ENCODE data around the gene KCTD2. TPM values are rescaled to one million over a fixed set of nuclear protein-coding genes. Genes with fewer than 3 reads are reported as not detected.

The KCTD2 gene
- polyA plus RNA-seq, 3 donors: 32.4 to 33.9 (median 33.3) TPM

Other genes starting within 250 kb of the KCTD2 start
- under 1 TPM; 0.10 to 0.14 (median 0.13) TPM for gene GRIN2C, start 187.3 kb upstream of the KCTD2 start, polyA plus RNA-seq (ENCODE audit: insufficient read length in 3 of 3)
- gene FDXR, start 174.2 kb upstream of the KCTD2 start, polyA plus RNA-seq (ENCODE audit: insufficient read length in 3 of 3): 1 to 10 TPM; 5.9 to 7.2 (median 6.6) TPM
- under 1 TPM; 0.15 to 0.33 (median 0.29) TPM for gene FADS6, start 153.6 kb upstream of the KCTD2 start, polyA plus RNA-seq (ENCODE audit: insufficient read length in 3 of 3)
- gene USH1G, start 124.0 kb upstream of the KCTD2 start, polyA plus RNA-seq (ENCODE audit: insufficient read length in 3 of 3): under 1 TPM; 0.65 to 0.78 (median 0.67) TPM
- gene OTOP2, start 123.0 kb upstream of the KCTD2 start, polyA plus RNA-seq (ENCODE audit: insufficient read length in 3 of 3): not detected
- gene OTOP3, start 111.3 kb upstream of the KCTD2 start, polyA plus RNA-seq (ENCODE audit: insufficient read length in 3 of 3): not detected
- gene HID1, start 74.5 kb upstream of the KCTD2 start, polyA plus RNA-seq (ENCODE audit: insufficient read length in 3 of 3): 10 to 100 TPM; 10.4 to 13.1 (median 10.7) TPM
- 1 to 10 TPM; 7.3 to 8.6 (median 7.7) TPM for gene CDR2L, start 59.6 kb upstream of the KCTD2 start, polyA plus RNA-seq (ENCODE audit: insufficient read length in 3 of 3)
- 10 to 100 TPM; 24.1 to 28.1 (median 27.5) TPM for gene MRPL58, start 34.6 kb upstream of the KCTD2 start, polyA plus RNA-seq (ENCODE audit: insufficient read length in 3 of 3)
- 100 to 1,000 TPM; 344 to 358 (median 352) TPM for gene ATP5PD, start 256 bp upstream of the KCTD2 start, polyA plus RNA-seq (ENCODE audit: insufficient read length in 3 of 3)
- 10 to 100 TPM; 21.1 to 24.8 (median 23.6) TPM for gene SLC16A5, start 40.7 kb downstream of the KCTD2 start, polyA plus RNA-seq (ENCODE audit: insufficient read length in 3 of 3)
- gene ARMC7, start 62.7 kb downstream of the KCTD2 start, polyA plus RNA-seq (ENCODE audit: insufficient read length in 3 of 3): 10 to 100 TPM; 15.4 to 18.8 (median 16.3) TPM
- 10 to 100 TPM; 43.8 to 51.4 (median 47.2) TPM for gene NT5C, start 84.5 kb downstream of the KCTD2 start, polyA plus RNA-seq (ENCODE audit: insufficient read length in 3 of 3)
- gene JPT1, start 107.3 kb downstream of the KCTD2 start, polyA plus RNA-seq (ENCODE audit: insufficient read length in 3 of 3): 10 to 100 TPM; 79.8 to 83.9 (median 83.4) TPM
- gene SUMO2, start 135.7 kb downstream of the KCTD2 start, polyA plus RNA-seq (ENCODE audit: insufficient read length in 3 of 3): 100 to 1,000 TPM; 708 to 791 (median 788) TPM
- gene NUP85, start 158.5 kb downstream of the KCTD2 start, polyA plus RNA-seq (ENCODE audit: insufficient read length in 3 of 3): 10 to 100 TPM; 62.6 to 69.3 (median 65.0) TPM
- gene GGA3, start 214.4 kb downstream of the KCTD2 start, polyA plus RNA-seq (ENCODE audit: insufficient read length in 3 of 3): 10 to 100 TPM; 36.1 to 45.8 (median 38.3) TPM
- 10 to 100 TPM; 78.7 to 87.0 (median 84.2) TPM for gene MRPS7, start 214.7 kb downstream of the KCTD2 start, polyA plus RNA-seq (ENCODE audit: insufficient read length in 3 of 3)
- 10 to 100 TPM; 20.0 to 23.3 (median 22.4) TPM for gene MIF4GD, start 224.0 kb downstream of the KCTD2 start, polyA plus RNA-seq (ENCODE audit: insufficient read length in 3 of 3)
- 10 to 100 TPM in 1 of 3 donors, 1 to 10 TPM in 2; 5.6 to 10.8 (median 7.4) TPM for gene SLC25A19, start 242.2 kb downstream of the KCTD2 start, polyA plus RNA-seq (ENCODE audit: insufficient read length in 3 of 3)